Measurements from ENCODE around the gene ATP2B2.
A peak's percentile ranks its signal among the peaks of the same experiment; 100 is the strongest.

Gene ATP2B2

DNA sequence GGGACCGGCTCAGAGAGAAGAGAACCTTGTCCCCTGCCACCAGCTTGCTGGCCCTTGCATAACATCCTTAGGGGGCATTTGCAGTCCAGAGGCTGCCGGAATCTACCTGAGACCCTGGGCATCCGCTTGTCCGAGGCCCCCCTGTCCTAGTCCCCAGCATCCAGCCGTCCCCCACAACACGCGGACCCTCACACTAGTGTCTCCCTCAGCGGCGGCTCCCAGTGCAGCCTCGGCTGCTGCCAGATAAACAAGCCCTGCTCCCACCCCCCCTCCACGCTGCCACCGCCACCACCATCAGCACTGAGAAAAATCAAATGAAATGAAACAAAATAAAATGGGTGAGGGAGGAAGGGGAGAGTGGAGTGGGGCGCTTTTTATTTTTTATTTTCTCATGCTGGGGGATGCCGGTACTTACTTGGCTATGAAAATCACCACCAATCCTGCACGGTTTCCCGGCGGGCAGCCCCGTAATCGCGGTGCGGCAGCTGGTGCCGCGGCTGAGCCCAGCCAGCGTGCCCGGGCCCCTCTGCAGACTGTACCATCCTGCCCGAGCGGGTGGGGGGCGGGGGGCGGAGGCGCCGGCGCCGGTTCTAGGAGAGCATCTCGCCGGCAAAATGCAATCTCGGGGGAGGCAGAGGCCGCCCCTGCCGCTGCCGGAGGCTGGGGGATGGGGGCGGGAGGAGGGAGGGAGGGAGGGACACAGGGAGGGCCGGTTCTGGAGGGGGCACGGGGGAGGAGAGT, at the start of gene ATP2B2:
TSS of gene ATP2B2 (minus strand) at position 537 of the 741 bp plus-strand sequence. CDS start 56,043 bp downstream, outside the sequence.
- no peak for DNase-seq
- TF ChIP-seq POLR2A (IDR thresholded peaks at IDR 0.05; ENCODE audit: low read length) (no peak), GATA1 (IDR thresholded peaks at IDR 0.05; ENCODE audit: low read depth, low read length) (no peak)

DNA sequence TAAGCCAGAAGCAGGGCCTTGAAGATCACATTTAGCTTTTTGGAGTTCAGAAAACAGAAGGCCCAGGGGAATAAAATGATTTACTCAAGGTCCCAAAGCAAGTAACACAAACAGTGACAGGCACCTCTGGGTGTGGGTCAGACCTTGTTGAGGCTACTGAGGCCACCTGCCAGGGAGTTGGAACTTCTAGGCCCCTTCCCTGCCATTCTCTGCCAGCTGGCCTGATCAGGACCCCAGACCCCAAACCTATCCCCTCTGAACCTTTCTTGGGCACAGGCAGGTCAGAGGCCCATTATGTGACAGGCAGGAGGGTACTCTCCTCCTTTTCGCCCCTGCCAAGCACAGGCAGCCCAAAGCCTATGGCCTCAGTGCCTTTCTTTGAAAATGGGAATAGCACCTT, 49.4 kb upstream of the ATP2B2 start:
- TF ChIP-seq GATA1 (IDR thresholded peaks at IDR 0.05; ENCODE audit: low read depth, low read length), result no peak
- no peak for TF ChIP-seq POLR2A (IDR thresholded peaks at IDR 0.05; ENCODE audit: low read length)
- no peak for DNase-seq

DNA sequence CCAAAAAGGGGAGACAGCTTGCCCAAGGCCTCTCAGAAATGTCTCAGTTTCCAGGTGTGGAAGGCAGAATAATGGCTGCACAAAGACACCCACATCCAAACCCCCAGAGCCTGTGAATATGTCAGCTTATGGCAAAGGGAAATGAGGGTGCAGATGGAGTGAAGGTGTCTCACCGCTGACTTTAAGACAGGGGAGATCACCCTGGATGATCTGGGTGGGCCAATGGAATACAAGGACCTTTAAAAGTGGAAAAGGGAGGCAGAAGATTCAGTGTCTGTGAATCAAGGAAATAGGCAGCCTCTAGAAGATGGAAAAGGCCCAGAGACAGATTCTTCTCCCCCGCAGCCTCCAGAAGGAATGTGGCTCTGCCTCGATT, 48.8 kb upstream of the ATP2B2 start:
- DNase-seq, result no peak
- no peak for TF ChIP-seq GATA1 (IDR thresholded peaks at IDR 0.05; ENCODE audit: low read depth, low read length)
- no peak for TF ChIP-seq POLR2A (IDR thresholded peaks at IDR 0.05; ENCODE audit: low read length)

DNA sequence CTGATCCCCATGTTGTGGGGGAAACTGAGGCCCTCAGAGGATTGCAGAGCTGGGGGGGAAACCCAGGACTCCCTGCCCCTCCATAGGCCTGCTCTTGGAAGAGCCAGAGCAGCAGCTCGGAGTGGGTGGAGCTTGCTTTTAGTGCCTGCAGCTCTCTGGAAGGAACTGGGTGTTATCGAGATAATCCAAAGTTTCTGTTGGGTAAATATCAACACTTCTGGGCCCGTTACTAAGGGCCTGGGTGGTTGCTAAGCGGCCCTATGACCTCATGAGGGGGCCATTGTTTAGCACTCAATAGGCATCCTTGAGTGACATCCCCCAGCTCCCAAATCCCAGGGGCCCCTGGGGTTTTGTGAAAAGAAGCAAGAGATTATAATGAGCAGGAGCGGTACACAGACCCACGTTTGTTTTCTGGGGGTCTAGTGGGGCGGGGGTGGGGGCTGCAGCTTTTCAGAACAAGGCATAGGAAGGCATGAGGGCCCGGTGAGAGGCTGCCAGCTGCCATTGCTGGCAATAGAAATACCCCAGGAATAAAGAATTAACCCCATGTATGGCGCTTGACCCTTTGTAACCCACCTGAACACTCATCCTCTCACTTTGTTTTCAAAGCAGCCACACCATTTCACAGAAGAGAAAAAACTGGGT, 48.3 kb upstream of the ATP2B2 start:
- TF ChIP-seq POLR2A (IDR thresholded peaks at IDR 0.05; ENCODE audit: low read length), result no peak
- TF ChIP-seq GATA1 (IDR thresholded peaks at IDR 0.05; ENCODE audit: low read depth, low read length), result no peak
- DNase-seq, result peak; percentile 27 to 70

DNA sequence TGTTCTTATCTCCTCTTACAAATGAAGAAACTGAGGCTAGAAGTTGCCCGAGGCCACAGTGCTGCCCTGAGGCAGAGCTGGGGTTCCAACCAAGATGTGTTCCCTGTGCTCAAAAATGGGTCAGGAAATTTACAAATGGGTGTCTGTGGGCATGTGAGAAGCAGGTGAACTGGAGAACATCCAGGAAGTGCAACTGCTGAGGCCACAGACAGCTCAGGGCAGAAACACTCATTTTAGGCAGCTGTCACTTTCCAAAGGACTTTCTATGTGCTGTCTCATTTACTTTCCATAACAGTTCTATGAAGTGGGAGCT, 47.2 kb upstream of the ATP2B2 start:
- TF ChIP-seq GATA1 (IDR thresholded peaks at IDR 0.05; ENCODE audit: low read depth, low read length) (no peak), POLR2A (IDR thresholded peaks at IDR 0.05; ENCODE audit: low read length) (no peak)
- DNase-seq, result no peak

DNA sequence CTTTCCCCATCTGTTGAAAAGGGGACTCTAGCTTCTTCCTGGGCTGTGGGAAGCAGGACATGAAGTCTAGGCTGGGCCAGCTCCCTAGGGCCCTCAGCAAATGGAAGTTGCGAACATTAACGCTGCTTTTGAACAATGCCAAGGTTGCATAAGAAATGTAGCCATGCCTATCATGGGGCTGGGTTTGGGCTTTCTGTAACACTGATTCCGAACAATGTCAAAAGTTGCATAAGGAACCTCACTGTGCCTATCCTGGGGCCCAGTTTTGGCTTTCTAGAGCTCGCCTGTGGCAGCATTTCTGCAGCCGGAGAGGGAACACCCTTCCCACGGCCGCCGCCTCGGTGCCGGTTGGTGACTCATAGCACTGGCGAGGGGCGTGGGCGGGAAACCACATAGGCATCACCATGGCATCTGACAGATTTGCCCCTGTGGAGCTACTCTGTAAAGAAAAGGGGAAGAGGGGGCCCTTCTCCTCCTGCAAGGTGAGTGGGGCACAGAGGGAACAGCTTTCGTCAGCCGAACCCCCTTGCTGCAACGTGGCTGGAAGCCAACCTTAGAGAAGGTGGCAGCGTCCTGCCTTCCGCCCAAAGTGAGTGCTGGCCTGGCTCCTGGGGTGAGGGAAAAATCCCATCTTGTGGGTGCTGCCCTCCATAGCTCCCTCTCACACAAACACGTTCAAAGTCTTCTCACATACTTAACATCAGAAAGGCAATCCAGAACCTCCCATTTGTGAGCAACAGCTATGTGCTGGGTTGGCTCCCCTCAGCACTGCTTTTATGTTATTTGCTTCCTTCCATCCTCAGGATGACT, 46.6 kb upstream of the ATP2B2 start:
- DNase-seq, result peak; percentile 35 to 44
- TF ChIP-seq POLR2A (IDR thresholded peaks at IDR 0.05; ENCODE audit: low read length), result peak; percentile 40
- no peak for TF ChIP-seq GATA1 (IDR thresholded peaks at IDR 0.05; ENCODE audit: low read depth, low read length)

DNA sequence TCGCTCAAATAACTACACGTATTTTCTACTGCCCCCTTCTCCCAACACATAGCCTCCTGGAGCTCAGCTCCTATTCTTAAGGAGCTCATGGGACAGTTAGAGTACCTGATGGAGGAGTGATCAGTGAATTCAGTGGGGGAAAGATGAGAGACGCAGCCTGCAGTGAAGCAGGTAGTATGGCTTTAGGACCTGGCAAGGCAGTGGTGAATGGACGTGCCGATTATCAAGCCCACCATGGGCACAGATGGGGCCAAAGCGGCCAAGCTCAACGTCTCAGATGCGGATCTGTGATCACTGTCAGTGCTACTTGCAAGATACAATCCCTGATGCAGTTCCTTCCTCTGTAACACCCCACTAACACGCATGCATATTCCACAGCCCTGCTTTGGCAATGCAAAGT, 45.8 kb upstream of the ATP2B2 start:
- TF ChIP-seq POLR2A (IDR thresholded peaks at IDR 0.05; ENCODE audit: low read length), result no peak
- no peak for TF ChIP-seq GATA1 (IDR thresholded peaks at IDR 0.05; ENCODE audit: low read depth, low read length)
- no peak for DNase-seq

DNA sequence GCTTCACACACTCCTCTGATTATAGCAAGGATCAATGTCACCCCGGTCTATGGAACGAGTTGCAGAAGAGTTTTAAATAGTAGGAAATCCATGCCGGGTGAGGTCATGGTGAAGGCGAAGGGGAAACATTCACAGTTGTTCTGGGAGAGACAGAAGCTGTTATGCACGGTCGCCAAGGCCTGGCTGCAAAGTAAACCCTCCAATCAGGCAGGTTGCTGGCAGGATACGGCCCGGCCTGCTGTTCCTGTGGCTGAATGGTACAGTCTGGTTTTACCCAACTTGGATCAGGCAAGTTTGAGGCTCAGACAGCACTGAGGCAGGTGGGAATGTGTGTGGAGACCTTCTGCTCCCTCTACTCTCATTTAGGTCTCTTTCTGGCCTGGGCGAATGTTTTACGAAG, 45.3 kb upstream of the ATP2B2 start:
- no peak for DNase-seq
- TF ChIP-seq GATA1 (IDR thresholded peaks at IDR 0.05; ENCODE audit: low read depth, low read length) (no peak), POLR2A (IDR thresholded peaks at IDR 0.05; ENCODE audit: low read length) (no peak)

DNA sequence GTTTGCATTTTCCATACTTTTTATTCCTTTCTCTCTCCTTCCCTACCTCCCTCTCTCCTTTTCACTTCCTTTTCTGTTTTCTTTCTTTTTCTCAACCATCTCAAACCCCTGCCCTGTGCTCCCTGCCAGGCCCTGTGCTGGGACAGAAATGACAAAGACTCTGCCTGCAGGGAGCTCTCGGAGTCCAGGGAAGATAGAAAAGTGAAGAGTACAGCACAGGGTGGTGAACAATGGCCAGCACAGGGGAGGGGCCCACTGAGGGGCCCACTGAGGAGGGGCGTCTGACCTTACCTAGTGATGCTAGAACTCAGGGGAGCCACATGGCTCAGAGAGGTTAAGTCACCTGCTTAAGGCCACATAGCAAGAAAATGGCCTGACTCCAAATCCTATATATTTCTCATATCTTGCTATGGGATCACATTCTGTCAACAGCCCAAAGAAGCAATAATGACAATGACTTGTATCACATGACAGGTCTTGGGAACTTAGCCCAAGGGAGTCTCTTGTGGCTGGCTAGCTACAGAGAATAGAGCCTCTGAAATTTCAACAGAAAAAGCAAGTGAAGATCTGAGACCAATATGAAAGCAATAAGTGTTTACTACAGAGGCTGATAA, 44.3 kb upstream of the ATP2B2 start:
- DNase-seq, result no peak
- no peak for TF ChIP-seq POLR2A (IDR thresholded peaks at IDR 0.05; ENCODE audit: low read length)

DNA sequence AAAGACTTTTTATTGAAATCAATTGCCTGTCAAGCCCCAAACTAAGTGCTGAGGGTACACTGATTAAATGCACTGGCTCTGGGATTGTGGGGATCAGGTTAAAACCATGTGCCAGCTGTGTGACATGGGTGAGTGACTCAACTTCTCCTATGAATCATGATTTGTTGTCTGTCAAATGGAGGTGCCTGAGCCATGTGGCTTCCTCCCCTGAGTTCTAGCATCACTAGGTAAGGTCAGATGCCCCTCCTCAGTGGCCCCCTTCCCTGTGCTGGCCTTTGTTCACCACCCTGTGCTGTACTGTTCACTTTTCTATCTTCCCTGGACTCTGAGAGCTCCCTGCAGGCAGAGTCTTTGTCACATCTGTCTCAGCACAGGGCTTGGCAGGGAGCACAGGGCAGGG, 43.6 kb upstream of the ATP2B2 start:
- DNase-seq, result no peak
- TF ChIP-seq POLR2A (IDR thresholded peaks at IDR 0.05; ENCODE audit: low read length), result no peak
- TF ChIP-seq GATA1 (IDR thresholded peaks at IDR 0.05; ENCODE audit: low read depth, low read length), result no peak

DNA sequence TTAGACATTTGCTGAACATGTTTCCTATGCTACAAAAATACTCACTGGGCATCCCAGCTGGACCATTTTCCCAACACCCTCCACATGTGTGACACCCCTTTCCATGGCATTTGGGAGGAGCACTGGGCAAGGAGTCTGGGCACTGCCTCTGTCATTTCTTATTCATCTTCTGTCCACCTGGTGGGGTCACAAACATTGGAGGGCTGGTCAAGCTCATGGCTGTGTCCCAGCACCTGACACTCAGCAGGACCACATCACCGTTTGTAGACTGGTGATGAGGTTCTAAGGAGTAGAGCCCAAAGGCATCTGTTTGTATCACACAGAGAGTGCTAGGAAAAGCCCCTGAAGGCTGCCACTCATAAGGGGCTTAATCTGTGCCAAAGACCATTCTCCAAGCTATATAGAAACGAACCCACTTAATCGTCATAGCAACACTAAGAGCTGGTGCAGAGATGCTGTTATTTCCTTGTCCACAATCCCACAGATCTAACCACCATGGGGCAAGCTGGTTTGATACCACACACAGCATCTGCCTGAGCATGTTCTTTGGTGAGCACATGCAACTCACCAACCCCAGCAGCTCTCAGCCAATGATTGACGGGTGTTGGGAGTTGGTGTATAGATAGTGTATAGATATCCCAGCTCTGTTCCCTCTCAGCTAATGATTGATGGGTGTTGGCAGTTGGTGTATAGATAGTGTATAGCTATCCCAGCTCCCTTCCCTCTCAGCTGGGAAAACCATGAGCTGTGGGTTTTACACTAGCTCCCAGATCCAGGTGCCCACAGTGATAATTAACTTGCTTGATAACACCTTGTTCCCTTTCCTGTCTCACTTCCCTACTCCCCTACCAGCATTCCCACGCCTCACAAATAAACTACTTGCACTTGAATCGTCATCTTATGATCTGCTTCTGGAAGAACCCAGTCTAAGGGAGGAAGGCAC, 42.7 kb upstream of the ATP2B2 start:
- TF ChIP-seq GATA1 (IDR thresholded peaks at IDR 0.05; ENCODE audit: low read depth, low read length) (no peak), POLR2A (IDR thresholded peaks at IDR 0.05; ENCODE audit: low read length) (no peak)
- no peak for DNase-seq

DNA sequence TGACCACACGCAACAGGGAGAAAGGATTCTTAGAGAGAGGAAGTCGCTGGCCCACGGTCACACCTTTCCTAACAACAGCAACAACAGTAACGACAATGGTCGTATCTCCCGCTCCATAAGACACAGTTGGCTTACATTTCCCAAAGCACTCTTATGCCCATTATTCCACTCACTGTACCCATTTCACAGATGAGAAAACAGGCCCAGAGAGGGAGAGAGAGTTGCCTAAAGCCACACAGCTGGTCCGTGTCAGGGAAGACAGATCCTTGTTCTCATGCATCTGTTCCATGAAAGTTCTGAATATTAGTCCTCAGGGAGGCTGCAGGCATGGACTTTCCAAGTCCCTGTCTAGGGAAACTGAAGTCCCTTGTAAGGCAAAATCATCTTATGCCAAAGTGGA, 42.0 kb upstream of the ATP2B2 start:
- no peak for TF ChIP-seq GATA1 (IDR thresholded peaks at IDR 0.05; ENCODE audit: low read depth, low read length)
- TF ChIP-seq POLR2A (IDR thresholded peaks at IDR 0.05; ENCODE audit: low read length), result no peak
- no peak for DNase-seq

DNA sequence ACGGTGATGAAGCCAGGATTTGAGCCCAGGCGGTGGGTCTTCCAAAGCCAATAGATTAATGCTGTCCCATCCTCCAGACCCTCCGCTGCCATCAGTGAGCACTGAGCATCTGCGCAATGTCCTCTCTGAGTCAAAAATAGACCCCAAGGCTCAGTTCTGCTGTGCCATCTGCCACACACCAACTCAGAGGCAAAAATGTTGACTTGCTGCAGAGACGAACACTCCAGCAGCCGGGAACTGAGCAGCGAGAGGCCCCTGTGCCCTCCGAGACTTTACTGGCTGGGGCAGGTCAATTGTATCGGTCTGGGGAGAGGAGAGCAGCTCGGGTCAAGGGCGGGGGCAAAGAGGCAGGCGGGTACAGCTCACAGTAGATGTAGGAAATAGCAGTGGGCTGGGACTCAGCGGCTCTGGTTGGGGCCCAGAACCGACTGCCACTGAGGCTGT, 41.5 kb upstream of the ATP2B2 start:
- no peak for TF ChIP-seq GATA1 (IDR thresholded peaks at IDR 0.05; ENCODE audit: low read depth, low read length)
- no peak for TF ChIP-seq POLR2A (IDR thresholded peaks at IDR 0.05; ENCODE audit: low read length)

More for the DNA sequence above, 41.5 kb upstream of the ATP2B2 start:
- no peak for DNase-seq

Measured in erythroblast (primary cell).